Measurements from ENCODE around the gene STOML1. TPM values are rescaled to one million over a fixed set of nuclear protein-coding genes. Genes with fewer than 3 reads are reported as not detected.
A peak's percentile ranks its signal among the peaks of the same experiment; 100 is the strongest.

Gene STOML1
- total and polyA plus RNA-seq, 2 experiments from 2014 or later, result 14.2 to 21.0 TPM

DNA sequence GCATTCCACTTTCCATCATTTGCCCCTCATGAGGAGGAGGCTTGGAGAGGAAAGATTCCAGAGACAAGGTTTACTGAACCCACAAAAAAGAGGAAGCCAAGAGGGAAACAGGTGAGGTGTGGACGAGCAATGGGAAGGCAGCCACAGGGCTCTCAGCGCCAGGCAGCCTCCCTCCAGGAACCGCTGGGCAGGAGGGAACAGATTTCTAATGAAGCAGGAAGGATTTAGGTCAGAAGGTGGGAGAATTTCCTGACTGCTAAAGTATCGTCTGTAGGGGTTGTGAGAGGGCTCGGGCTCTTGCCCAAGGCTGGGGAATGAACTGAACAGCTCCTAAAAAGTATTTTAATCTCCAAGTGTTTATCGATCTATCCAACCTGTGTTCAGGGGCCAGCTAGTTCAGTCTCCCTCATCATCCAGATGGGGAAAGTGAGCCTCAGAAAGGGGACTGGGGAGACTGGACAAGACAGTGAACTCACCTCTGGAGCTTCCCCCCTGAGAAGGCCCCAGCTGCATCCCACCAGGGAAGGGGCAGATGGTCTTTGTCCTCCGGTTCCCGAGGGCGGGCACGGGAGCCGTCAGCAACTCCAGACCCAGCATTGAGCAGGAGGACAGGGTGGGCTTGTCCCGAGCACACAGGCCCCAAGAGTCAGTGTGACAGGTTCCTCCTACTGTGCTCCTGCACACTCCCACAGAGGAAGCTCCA is 55.4 kb downstream of the STOML1 start:
- no peak for TF ChIP-seq EZH2phosphoT487 (IDR thresholded peaks at IDR 0.05; ENCODE audit: low read depth, severe bottlenecking, unreplicated experiment)
- H3K4me3 ChIP-seq, result no peak overlapping the region
- H3K9me3 ChIP-seq (ENCODE audit: low read depth), result no peaks in the 10 kb centered on the region
- no peaks in the 10 kb centered on the region for H3K36me3 ChIP-seq (replicated peaks; ENCODE audit: insufficient read depth, low read depth)
- peak overlapping the region; percentile 37 for H3K27ac ChIP-seq
- H3K79me2 ChIP-seq, result peaks cover 13% of the 10 kb centered on the region
- H3K4me1 ChIP-seq (ENCODE audit: insufficient read depth), result peaks cover 40% of the 10 kb centered on the region
- H3K4me2 ChIP-seq, result no peak overlapping the region
- 59% methylated on average over 12 of the region's 12 CpGs for WGBS (ENCODE audit: low lambda C conversion rate, missing lambda C conversion rate)
- no peaks in the 10 kb centered on the region for H3K9me2 ChIP-seq (replicated peaks; ENCODE audit: insufficient read depth)
- DNase-seq (ENCODE audit: low spot score), result no peak
- no peaks in the 10 kb centered on the region for H4K20me1 ChIP-seq (ENCODE audit: insufficient read depth, poor library complexity, severe bottlenecking)
- H3K27me3 ChIP-seq, result no peaks in the 10 kb centered on the region
- H2AFZ ChIP-seq, result no peak overlapping the region

DNA sequence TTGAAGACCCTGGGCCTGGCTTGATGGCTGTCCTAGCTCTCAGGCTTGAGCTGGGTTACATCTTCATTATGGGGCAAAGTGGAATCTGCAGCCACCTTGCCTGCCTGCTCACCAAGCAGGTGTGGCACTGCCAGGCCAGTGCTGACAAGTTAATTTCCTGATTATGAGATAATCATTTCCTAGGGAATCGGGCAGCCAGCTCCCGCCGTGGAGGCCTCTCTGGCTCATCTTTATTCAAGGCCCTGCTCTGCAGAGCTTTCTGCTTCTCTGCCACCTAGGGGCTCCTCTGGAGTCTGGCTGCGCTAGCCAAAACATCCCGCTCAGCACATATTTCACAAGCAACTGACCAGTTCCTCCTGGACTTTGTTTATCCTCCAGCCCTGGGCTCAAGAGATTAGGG is 55.9 kb downstream of the STOML1 start:
- Histone ChIP-seq H3K79me2 (peaks cover 13% of the 10 kb centered on the region), H3K9me2 (replicated peaks; ENCODE audit: insufficient read depth) (no peaks in the 10 kb centered on the region), H3K9me3 (ENCODE audit: low read depth) (no peaks in the 10 kb centered on the region), H3K4me3 (no peak overlapping the region), H3K27ac (peak overlapping the region; percentile 37), H3K27me3 (no peaks in the 10 kb centered on the region), H3K4me2 (no peak overlapping the region), H3K4me1 (ENCODE audit: insufficient read depth) (peaks cover 34% of the 10 kb centered on the region), H4K20me1 (ENCODE audit: insufficient read depth, poor library complexity, severe bottlenecking) (no peaks in the 10 kb centered on the region), H2AFZ (no peak overlapping the region), H3K36me3 (replicated peaks; ENCODE audit: insufficient read depth, low read depth) (no peaks in the 10 kb centered on the region)
- peak; percentile 60 for DNase-seq (ENCODE audit: low spot score)
- 41% methylated on average over 5 of the region's 5 CpGs for WGBS (ENCODE audit: low lambda C conversion rate, missing lambda C conversion rate)
- TF ChIP-seq CTCF (IDR thresholded peaks at IDR 0.05; ENCODE audit: poor library complexity) (peak; percentile 16), EZH2 (IDR thresholded peaks at IDR 0.05; ENCODE audit: borderline replicate concordance) (no peak)

DNA sequence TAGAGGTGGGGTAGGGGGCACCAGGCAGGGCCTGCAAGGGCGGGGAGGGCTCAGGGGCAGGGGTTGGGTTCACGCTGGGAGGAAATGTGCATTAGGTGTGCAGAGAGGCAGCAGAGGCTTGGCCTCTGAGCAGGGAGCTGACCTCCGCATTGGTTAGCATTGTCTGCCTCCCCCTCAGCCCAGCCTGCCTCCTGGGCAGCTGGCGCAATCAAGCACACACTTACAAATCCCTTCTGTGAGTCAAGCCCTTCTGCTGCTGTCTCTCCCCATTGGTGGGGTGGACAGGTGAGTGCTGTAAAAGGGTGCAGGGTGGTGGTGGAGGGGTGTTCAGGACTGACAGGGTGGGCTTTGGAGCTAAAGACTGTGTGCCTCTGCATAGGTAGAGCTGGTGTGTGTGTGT is 56.5 kb downstream of the STOML1 start:
- peak; percentile 38 for DNase-seq (ENCODE audit: low spot score)
- Histone ChIP-seq H3K36me3 (replicated peaks; ENCODE audit: insufficient read depth, low read depth) (no peaks in the 10 kb centered on the region), H3K27ac (no peak overlapping the region), H3K4me2 (no peak overlapping the region), H3K79me2 (peaks cover 13% of the 10 kb centered on the region), H2AFZ (no peak overlapping the region), H3K27me3 (no peaks in the 10 kb centered on the region), H3K9me2 (replicated peaks; ENCODE audit: insufficient read depth) (no peaks in the 10 kb centered on the region), H3K4me1 (ENCODE audit: insufficient read depth) (peaks cover 28% of the 10 kb centered on the region), H3K9me3 (ENCODE audit: low read depth) (no peaks in the 10 kb centered on the region), H3K4me3 (no peak overlapping the region), H4K20me1 (ENCODE audit: insufficient read depth, poor library complexity, severe bottlenecking) (no peaks in the 10 kb centered on the region)
- 70% methylated on average over 2 of the region's 4 CpGs for WGBS (ENCODE audit: low lambda C conversion rate, missing lambda C conversion rate)
- TF ChIP-seq CTCF (IDR thresholded peaks at IDR 0.05; ENCODE audit: poor library complexity) (no peak), EZH2 (IDR thresholded peaks at IDR 0.05; ENCODE audit: borderline replicate concordance) (no peak), EZH2phosphoT487 (IDR thresholded peaks at IDR 0.05; ENCODE audit: low read depth, severe bottlenecking, unreplicated experiment) (no peak)

- peaks cover 14% of the 10 kb centered on the region for H3K79me2 ChIP-seq
- no peaks in the 10 kb centered on the region for H3K9me2 ChIP-seq (replicated peaks; ENCODE audit: insufficient read depth)
- H3K4me2 ChIP-seq, result no peak overlapping the region
- no peak overlapping the region for H2AFZ ChIP-seq
- peaks cover 15% of the 10 kb centered on the region for H3K4me1 ChIP-seq (ENCODE audit: insufficient read depth)
- H4K20me1 ChIP-seq (ENCODE audit: insufficient read depth, poor library complexity, severe bottlenecking), result peaks cover 3% of the 10 kb centered on the region
- no peak overlapping the region for H3K27ac ChIP-seq
- no peak overlapping the region for H3K4me3 ChIP-seq
- H3K36me3 ChIP-seq (replicated peaks; ENCODE audit: insufficient read depth, low read depth), result no peaks in the 10 kb centered on the region
- H3K9me3 ChIP-seq (ENCODE audit: low read depth), result no peaks in the 10 kb centered on the region
- no peaks in the 10 kb centered on the region for H3K27me3 ChIP-seq
- 90% methylated on average over 7 of the region's 7 CpGs for WGBS (ENCODE audit: low lambda C conversion rate, missing lambda C conversion rate)
- no peak for DNase-seq (ENCODE audit: low spot score)
- TF ChIP-seq CTCF (IDR thresholded peaks at IDR 0.05; ENCODE audit: poor library complexity) (no peak), EZH2phosphoT487 (IDR thresholded peaks at IDR 0.05; ENCODE audit: low read depth, severe bottlenecking, unreplicated experiment) (no peak), EZH2 (IDR thresholded peaks at IDR 0.05; ENCODE audit: borderline replicate concordance) (no peak)
Observed at GRCh38 chr15:73934281-73934680, 57.8 kb downstream of the STOML1 start.
